Stimulated activated naive CD4-positive, alpha-beta T cell (primary cell): ENCODE measurements around the gene GRK3.
A peak's percentile ranks its signal among the peaks of the same experiment; 100 is the strongest.
"Not testable (repeated sequence)": the region's sequence is repeated elsewhere in the genome, so short reads cannot be mapped to it uniquely, and the experiment has no call there.

ENCODE experiments used
- DNase-seq, 6 experiments: peaks; one replicate each; lab custom pipeline; 2025; lab: John Stamatoyannopoulos, UW

GRK3 gene

DNA sequence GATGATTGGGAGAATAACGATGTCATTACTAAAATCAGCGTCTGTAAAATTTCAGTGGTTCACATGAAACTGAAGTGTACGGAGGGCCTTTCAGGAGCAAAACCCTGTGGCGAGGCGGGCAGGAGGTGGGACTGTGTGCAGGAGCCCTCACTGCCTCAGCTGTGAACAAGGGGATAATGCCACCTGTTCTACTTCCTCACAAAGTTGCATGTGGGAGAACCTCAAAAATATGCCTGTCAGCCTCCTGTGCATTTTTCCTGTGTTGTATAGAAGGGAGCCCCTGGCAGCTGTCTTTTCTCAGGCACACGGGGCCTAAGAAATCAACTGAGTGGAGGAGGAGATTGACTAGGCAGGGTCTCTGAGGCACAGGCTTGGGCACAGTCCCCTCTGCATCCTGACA lies 134.5 kb downstream of the GRK3 start:
- no peak for DNase-seq

DNA sequence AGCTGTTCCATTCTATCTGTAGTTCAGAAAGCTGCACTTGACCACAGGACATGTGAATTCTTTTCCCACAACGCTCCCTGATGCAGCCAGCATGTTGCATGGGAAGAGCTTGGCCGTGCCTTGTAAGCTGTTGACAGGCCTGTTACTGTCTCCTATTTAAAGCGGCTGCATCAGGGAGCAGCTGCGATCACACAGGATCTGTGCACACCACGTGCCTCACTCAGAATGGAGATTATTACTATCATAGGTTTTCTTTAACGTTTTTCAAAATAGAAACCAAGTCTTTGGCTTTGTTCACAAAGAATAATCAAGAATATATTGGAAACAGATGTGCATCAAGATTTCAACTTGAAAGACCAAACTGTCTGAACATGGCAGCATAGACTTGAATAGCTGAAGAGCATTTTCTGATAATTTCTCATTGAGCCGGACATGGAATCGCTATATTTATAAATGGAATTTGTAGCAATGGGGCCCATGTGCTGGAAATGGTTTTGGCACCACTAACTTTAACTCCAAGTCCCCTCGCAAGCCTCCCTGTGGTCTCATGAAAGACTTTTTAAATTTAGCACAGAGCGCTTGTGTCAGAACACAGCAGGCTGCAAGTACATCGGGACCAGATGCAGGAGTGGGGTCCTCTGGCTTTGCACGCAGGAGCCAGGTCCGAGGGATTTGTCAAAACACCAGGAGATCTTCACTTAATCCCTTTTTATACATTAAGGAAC lies 136.7 kb downstream of the GRK3 start:
- DNase-seq = no peak

DNA sequence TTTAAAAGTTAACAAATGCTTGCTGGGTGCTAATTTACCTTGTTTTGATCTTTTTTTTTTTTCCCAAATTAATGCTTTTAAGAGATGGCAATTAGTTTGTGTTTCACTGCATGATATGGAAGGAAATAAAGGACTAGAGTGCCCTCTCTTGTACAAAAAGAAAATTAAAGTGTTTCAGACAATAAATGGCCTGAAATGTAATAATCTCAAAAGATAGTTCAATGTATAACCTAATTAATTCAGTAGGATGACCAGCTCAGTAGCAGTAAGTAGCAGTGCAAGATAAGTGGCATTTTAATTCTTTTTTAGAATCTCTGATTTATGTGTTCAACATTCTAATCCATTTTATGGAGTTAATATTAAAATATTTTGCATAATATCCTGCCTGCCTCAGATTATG lies 137.6 kb downstream of the GRK3 start:
- DNase-seq = peak in 1 of 6 experiments; percentile 11

DNA sequence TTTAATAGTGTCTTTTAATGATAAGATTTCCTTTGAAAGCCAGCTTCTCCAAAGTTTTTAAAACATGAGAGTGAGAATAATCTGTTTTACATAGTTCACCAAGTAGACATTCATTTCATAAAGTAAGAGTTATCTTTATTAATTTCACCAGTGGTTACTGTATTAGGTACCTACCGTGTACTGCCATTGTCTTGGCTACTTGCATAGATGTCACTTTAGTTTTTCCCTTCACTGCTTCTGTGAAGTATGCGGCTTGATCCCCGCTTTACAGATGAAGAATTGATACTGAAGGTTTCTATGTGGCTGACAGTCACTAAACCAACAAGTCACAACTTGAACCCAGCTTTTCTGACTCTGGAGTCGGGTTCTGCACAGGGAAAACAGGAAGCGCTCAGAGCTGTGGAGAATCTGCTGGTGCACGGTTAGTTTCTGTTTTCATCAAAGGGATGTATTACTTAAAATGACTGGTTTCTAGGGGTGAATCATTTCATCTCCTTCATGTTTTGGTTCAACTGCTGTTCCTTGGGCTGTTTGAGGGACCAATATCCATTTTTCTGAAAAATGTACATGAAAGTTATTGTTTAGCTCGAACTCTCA lies 138.2 kb downstream of the GRK3 start:
- no peak for DNase-seq

DNA sequence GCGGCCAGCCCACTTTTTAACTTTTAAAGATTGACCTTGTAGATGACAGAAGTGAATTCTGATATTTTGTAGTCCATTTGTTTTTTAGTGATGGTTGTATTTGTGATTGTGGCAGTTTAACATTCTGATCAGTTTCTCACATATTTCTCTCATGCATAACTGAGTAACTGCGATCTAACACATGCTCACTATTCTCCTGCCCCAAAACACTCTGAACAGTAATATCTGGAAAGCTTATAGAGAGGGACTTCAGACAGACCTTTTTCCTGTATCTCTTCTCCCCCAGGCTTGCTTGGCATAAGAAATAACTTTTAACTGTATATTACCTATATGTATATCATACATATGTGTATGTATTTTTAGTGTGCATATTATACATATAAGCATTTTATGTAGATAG lies 140.2 kb downstream of the GRK3 start:
- DNase-seq = no peak

DNA sequence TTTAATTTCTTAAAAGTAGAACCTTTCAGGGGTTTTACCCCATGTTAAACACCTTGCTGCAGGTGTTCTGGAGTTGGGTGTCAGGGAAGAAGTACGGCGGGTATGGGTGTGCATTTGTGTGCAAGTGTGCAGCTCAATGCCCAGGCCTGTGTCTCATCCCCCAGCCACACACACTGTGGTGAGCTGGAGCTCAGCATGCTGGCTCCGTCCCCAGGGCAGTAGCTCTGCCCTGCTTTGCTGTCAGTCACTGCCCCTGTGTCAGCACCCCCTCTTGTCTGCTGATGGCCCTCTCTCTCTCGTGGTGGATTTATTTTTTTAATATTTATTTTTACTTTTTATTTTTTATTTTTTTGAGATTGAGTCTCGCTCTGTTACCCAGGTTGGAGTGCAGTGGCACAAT lies 141.7 kb downstream of the GRK3 start:
- DNase-seq = no peak

DNA sequence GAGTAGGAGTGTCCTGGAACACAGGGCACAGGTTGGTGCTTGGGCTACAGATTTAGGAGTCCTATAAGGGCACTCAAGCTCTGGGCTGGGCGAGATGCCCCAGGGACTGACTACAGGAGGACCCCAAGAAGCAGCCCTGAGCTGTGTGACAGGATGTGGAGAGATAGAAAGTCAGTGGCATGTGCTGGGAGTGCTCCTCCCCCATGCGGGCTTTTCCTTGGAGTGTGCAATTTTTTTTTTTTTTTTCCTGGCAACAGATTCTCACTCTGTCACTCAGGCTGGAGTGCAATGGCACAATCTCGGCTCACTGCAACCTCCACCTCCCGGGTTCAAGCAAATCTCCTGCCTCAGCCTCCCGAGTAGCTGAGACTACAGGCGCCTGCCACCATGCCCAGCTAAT lies 144.0 kb downstream of the GRK3 start:
- DNase-seq = not testable (repeated sequence)

DNA sequence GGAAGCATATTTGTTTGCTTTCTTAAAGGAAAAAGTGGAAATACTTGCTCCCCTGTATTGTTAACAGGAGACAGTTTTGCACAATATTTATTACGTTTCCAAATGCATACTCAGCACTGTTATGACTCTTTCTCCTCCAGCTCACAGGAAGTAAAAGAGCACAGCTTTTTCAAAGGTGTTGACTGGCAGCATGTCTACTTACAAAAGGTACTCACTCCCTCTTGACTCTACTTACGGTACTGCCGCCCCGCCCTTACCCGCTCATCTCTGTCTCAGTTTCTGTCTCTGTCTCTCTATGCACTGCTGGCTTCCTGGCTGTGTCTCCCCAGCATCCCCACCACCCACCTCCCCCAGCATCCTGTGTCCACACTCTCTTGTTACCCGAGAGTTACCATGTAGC lies 145.3 kb downstream of the GRK3 start:
- DNase-seq = no peak

DNA sequence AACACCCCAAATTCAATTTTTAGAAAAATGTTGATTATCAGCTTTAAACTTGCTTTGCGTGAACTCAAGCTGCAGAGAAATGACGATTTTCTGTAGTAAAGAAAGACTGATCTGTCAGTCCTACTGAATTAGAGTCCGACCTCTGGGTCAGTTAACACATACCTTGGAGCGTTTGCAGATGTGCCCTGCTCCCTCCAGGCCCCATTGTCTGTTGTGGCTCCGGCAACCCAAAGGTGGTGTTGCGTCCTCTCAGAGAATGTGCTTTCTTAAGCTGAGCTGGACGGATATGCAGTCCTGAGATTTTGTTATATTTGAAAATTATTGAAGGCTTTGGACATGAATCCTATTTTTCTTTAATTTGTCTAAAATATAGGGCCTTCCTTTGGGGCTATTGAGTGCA lies 146.0 kb downstream of the GRK3 start:
- DNase-seq = no peak

DNA sequence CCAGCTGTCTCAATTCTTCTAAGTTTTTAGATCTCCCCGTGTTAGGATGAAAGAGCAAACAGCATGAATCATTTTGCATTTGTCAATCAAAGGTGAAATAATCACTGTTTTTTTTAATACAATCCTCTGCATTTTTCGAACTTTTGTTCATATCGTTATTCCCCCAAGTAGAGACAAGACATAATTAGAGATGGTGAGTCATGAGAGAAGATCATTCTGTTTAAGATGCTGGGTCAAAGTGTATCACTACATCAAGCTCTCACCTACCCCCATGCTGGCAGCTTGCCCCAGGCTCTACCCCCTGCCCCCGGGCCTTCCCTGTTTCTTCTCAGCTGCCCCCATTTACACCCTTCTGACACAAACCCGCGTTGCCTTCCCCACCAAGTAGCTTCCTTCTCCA lies 147.0 kb downstream of the GRK3 start:
- no peak for DNase-seq

DNA sequence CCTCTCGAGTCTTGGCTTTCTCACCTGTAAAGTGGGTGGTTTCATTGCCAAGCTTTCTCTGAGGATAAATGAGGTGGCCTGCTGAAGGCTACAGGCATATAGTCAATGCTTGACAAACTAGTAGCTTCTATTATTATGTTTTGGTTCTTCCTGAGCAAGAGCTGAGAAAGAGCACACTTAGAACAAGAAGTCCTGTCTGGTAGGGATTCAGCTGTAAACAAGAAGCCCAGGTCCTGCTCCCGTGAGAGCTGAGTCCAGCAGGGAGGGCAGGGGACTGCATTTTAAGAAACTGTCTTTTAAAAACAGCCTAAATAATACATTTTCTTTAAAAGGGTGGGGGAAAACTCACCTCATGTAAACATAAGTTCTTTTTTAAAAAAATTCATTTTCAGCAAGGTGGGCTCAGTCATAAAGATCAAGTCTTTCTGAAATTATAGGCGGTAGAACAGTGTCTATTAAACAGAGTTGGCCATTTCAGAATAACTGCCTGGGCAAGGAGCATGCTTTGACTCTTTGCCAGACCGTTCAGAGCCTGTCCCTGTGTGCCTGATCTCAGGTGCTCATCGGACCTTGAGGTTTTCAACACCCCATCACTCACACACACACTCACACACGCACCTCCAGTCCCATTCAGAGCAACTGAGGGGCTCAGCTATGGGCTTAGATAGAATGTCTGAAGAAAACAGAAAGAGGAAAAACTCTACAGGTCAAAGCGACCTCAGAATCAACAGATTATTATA lies 148.4 kb downstream of the GRK3 start:
- no peak for DNase-seq

DNA sequence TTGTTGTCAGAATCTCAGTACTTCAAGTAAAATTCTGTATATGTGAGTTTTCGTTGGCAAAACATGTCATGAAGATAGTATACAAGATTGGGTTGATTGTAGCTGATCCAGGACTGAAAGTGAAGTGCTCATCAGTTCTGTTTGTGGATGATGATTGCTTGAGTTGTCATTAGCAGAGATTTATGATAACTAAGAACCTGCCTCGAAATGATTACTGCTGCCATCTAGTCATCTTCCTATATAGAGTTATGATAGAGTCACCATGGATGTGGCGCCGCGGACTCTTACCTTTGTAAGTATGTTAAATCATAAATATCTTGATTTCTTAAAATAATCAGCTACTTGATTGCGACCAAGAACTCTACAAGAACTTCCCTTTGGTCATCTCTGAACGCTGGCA lies 149.6 kb downstream of the GRK3 start:
- no peak for DNase-seq

DNA sequence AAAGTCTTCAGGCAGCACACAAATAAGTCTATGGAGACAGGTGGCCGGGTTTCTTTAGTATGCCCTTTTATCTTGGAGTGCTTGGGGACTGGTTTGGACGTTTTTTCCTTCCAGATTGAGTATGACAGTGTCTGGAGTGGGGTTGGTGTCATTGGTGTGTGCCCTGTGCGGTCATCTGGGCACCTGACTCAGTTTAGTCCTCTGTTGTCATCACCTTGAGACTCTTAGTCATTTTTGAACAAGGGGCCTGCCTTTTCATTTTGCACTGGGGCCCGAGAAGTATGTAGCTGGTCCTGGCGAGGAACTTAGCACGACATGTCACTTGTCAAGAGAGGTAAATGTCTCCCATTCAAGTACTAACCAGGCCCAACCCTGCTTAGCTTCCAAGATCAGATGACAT lies 150.3 kb downstream of the GRK3 start:
- no peak for DNase-seq

DNA sequence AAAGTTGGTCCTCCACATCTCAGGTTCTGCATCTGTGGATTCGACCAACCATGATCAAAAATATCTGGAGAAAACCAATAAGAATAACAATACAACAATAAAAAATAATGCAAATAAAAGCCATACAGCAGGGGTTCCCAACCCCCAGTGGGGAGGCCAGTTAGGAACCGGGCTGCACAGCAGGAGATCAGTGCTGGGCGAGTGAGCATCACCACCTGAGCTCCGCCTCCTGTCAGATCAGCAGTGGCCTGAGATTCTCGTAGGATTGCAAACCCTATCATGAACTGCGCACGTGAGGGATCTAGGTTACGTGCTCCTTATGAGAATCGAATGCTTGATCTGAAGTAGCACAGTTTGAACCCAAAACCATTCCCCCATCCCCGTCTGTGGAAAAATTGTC lies 152.2 kb downstream of the GRK3 start:
- no peak for DNase-seq

DNA sequence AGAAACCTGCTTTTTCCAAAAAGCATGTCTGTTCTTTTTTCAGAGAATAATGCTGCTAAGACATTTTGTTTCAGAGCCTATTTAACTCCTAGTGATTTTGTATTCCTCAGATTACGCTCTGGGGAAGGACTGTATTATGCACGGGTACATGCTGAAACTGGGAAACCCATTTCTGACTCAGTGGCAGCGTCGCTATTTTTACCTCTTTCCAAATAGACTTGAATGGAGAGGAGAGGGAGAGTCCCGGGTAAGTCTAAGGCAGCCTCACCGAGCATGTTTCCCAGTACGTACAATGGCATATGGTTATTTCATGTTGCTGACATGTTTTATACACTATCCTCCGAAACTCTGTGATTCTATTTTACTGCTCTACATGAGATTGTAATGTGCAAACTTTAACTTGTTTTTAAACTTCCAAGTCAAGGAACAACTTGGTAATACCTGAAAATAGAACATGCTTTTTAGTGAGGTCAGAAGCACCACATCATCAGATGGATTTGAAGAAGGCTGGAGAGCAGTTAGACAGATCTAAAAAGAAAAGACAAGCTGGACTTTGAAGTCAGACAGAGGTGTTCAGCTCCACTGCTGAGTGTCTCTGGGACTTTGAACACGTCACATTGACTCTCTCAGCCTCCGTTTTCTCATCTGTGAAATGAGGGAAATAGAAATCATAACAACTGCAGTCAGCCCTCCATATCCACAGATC lies 153.8 kb downstream of the GRK3 start:
- DNase-seq = no peak

DNA sequence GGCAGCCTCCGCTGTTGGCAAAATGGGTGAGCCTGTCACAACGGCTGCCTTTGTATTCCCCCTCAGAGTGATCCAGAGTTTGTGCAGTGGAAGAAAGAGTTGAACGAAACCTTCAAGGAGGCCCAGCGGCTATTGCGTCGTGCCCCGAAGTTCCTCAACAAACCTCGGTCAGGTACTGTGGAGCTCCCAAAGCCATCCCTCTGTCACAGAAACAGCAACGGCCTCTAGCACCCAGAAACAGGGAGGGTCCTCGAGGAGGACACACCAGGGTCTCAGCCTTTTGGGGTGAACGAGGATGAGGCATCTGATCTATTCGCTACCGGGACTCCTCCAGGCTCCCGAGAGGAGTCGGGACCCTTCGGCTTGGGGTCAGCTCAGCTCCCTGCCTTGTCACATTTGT lies 157.7 kb downstream of the GRK3 start:
- no peak for DNase-seq

DNA sequence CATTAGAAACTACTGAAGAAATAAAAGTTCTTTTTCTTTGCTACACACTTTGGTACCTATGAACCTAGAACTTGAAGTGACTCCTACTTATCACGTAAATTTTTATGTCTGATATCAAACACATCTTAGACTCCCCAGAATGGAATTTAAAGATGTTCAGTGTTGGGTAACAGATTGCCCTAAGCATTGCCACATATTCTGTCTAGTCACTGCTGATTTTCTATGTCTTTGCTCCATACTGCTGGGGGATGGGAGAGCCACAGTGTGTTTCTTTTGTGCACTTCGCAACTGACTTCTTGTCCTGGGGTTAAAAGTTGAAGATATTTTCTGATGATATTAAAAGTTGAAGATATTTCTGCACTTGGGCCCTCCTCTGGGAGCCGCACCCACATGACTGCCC lies 158.2 kb downstream of the GRK3 start:
- no peak for DNase-seq

DNA sequence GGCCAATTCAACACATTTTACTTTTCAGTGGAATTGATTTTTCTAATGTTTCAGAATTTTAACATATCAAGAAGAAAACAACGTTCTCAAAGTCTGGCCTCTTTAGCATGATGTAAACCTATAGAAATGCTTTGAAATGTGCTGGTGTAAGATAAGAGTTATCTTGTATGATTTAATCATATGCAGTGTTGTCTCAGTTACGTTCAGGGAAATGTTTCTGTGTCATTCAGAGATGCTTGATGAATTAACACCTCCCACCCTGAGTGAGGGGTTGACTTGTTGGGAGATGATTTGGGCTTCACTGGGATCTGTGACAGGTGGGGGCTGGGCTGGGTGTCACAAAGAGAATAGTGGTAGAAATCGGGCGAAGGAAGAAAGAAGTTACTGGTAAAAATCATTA lies 161.8 kb downstream of the GRK3 start:
- DNase-seq = no peak

DNA sequence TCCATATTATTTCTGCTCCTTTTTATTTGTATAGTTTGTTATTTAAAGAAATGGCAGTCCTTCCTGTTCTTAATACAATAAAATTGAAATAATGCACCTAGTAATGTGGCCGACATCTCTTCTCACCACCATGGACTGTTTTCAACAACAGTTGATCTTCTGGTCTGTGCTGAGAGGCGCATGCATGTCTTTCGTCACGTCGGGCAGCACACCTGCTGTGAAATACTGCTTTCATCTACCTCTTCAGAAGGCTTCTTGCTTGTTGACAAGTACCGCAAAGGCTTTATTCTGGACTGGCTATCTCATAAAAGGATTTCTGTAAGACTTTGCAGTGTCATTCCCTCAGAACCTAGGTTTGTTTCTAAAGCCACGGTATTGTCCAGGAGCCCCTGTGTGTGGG lies 163.6 kb downstream of the GRK3 start:
- no peak for DNase-seq

DNA sequence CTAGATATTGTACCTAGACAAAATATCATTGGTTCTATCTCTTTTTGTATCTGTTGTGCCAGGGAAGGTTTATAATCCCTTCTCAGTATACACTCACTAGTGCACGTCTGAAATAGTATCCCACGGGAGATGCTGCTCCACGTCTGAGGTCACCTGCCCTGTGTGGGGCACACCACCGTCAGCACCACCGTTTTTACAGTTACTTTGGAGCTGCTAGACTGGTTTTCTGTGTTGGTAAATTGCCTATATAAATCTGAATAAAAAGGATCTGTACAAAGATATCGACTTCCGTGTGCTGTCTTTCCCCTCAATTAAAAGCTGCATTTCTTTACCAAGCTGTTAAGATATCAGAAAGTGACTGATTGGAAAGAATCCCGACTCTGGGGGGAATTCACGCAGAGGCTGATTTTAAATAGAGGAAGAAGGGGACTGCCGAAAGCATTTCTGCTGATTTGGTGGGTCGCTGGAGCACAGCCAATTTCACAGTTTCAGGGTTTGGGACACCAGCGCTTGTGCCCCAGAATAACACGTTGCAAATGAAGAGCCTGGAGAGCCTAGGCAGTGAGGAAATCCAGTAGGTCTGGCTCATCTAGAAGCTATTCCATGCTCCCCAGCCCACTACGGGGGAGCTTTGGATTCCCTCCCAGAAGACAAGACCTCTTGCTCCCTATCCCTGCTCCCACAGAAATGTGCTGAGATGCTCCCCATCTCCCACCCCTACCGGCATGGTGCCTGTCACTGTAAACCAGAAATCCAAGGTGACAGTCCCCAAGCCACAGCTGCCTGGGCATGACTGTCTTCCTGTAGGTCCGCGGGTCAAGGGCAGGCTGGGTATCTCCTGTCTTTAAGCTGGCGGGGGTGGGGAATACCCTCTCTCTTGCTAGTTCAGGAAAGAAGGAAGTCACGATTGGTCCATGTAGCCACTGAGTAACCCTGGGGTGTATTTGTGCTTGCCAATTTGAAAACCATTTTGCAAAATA lies 164.8 kb downstream of the GRK3 start:
- no peak for DNase-seq

DNA sequence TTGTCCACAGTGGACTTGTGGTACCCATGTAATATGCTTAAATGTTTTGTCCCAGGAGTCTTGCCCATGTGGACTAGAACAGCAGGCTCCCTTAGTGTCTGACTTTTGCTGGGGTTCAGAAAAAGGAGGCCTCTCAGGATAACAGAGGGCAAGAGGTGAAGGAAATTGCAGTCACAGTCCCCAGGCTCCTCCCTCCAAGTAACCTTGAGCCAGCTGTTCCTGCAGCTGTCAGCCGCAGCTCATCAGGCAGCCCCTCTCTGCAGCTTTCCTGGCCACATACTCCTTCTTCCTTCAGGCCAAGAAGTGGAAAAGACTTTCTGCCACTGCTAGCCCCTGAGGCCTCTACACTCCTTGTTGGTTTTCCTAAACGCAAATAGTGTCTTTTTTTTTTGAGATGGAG lies 171.2 kb downstream of the GRK3 start:
- no peak for DNase-seq
